HG03571 (cell line): ENCODE measurements around the gene GLRA1.

Experiments
- ATAC-seq: cut with Tn5 transposase; IDR thresholded peaks from one replicate; pipeline ENCODE4 v1.9.1; 2021; ENCODE audit not compliant: unreplicated experiment

The GLRA1 gene

GRCh38 chr5:151924564-151925301 is at the start of gene GLRA1:
TSS of gene GLRA1 (minus strand) at chr5:151924851. CDS start at chr5:151924549, 302 bp downstream.
- ATAC-seq: no peak

GRCh38 chr5:151970885-151971284 is 46.2 kb upstream of the GLRA1 start:
- no peak for ATAC-seq

- no peak for ATAC-seq
Observed at GRCh38 chr5:151967865-151968264, 43.2 kb upstream of the GLRA1 start.

GRCh38 chr5:151966046-151966445 is 41.4 kb upstream of the GLRA1 start:
- ATAC-seq: no peak

- no peak for ATAC-seq
Observed at GRCh38 chr5:151964471-151964870, 39.8 kb upstream of the GLRA1 start.

GRCh38 chr5:151961557-151961956 is 36.9 kb upstream of the GLRA1 start:
- no peak for ATAC-seq

- ATAC-seq: no peak
Observed at GRCh38 chr5:151958111-151958510, 33.5 kb upstream of the GLRA1 start.

- no peak for ATAC-seq
Observed at GRCh38 chr5:151956725-151957124, 32.1 kb upstream of the GLRA1 start.

- ATAC-seq: no peak
Observed at GRCh38 chr5:151954255-151954654, 29.6 kb upstream of the GLRA1 start.

GRCh38 chr5:151953833-151954232 is 29.2 kb upstream of the GLRA1 start:
- ATAC-seq: no peak

- peak; percentile 43 for ATAC-seq
Observed at GRCh38 chr5:151952238-151952637, 27.6 kb upstream of the GLRA1 start.

GRCh38 chr5:151950706-151951105 is 26.1 kb upstream of the GLRA1 start:
- ATAC-seq: no peak

GRCh38 chr5:151949701-151950308 is 25.2 kb upstream of the GLRA1 start:
- no peak for ATAC-seq

GRCh38 chr5:151949113-151949512 is 24.5 kb upstream of the GLRA1 start:
- ATAC-seq: no peak

- no peak for ATAC-seq
Observed at GRCh38 chr5:151947931-151948608, 23.4 kb upstream of the GLRA1 start.

GRCh38 chr5:151937851-151938250 is 13.2 kb upstream of the GLRA1 start:
- no peak for ATAC-seq

GRCh38 chr5:151935135-151935695 is 10.6 kb upstream of the GLRA1 start:
- no peak for ATAC-seq

- no peak for ATAC-seq
Observed at GRCh38 chr5:151931260-151931659, 6.6 kb upstream of the GLRA1 start.

- no peak for ATAC-seq
Observed at GRCh38 chr5:151926188-151926587, 1.5 kb upstream of the GLRA1 start.

- no peak for ATAC-seq
Observed at GRCh38 chr5:151925340-151925739, 689 bp upstream of the GLRA1 start.

- ATAC-seq: no peak
Observed at GRCh38 chr5:151923866-151924476, 680 bp downstream of the GLRA1 start.
